HepG2 (cell line): ENCODE results near the gene SMAD3.

Source experiments
- ADNP ChIP-seq: sonication (generic); formaldehyde crosslinking; IDR thresholded peaks from 2 replicates; pipeline ENCODE4 v1.4.0; 2020; ENCODE audit warnings: missing genetic modification reagents
- CREB1 ChIP-seq, 2 experiments: fragments of 450-650 bp in 1 of 2; IDR thresholded peaks; 2 replicates each; pipeline ENCODE4 v1.6.1; 2016 to 2017; ENCODE audit warnings: control low read depth in 1 of 2, mild to moderate bottlenecking in 1 of 2, missing compliant biosample characterization in 1 of 2, missing genetic modification characterization in 1 of 2
- JUND ChIP-seq: sonication (generic); formaldehyde crosslinking; IDR thresholded peaks from 2 replicates; pipeline ENCODE4 v1.8.0; 2022; ENCODE audit warnings: mild to moderate bottlenecking, missing genetic modification reagents
- KDM5B ChIP-seq: sonication (generic); formaldehyde crosslinking; IDR thresholded peaks from 2 replicates; pipeline ENCODE4 v1.4.0; 2020; ENCODE audit warnings: missing genetic modification reagents, mild to moderate bottlenecking, borderline replicate concordance
- POLR2AphosphoS5 ChIP-seq: IDR thresholded peaks from 2 replicates; pipeline ENCODE4 v1.6.1; 2012; ENCODE audit warnings: low read depth, low read length
- RAD21 ChIP-seq: fragments of 450-650 bp; formaldehyde crosslinking; IDR thresholded peaks from 2 replicates; pipeline ENCODE4 v1.5.0; 2020; ENCODE audit warnings: mild to moderate bottlenecking
- TGIF2 ChIP-seq: IDR thresholded peaks from 2 replicates; pipeline ENCODE4 v1.6.1; 2016; ENCODE audit warnings: control low read depth, missing compliant biosample characterization
- ZFX ChIP-seq: sonication (generic); formaldehyde crosslinking; IDR thresholded peaks from 2 replicates; pipeline ENCODE4 v1.4.0; 2020; ENCODE audit warnings: mild to moderate bottlenecking, low read depth, missing genetic modification reagents, moderate library complexity
- TF ChIP-seq, protein P1 (sequence below): sonication (generic); formaldehyde crosslinking; IDR thresholded peaks from 2 replicates; pipeline ENCODE4 v1.5.0; 2020; ENCODE audit warnings: mild to moderate bottlenecking, missing genetic modification reagents, moderate library complexity
- TF ChIP-seq, protein P2 (sequence below): sonication (generic); formaldehyde crosslinking; IDR thresholded peaks from 2 replicates; pipeline ENCODE4 v1.5.0; 2020; ENCODE audit warnings: mild to moderate bottlenecking, missing genetic modification reagents
- TF ChIP-seq, protein P3 (sequence below): sonication (generic); formaldehyde crosslinking; IDR thresholded peaks from 2 replicates; pipeline ENCODE4 v1.4.0; 2020; ENCODE audit warnings: missing genetic modification reagents, mild to moderate bottlenecking, borderline replicate concordance
- TF ChIP-seq, protein P4 (sequence below): sonication (generic); formaldehyde crosslinking; IDR thresholded peaks from 2 replicates; pipeline ENCODE4 v1.4.0; 2020; ENCODE audit warnings: missing genetic modification reagents, borderline replicate concordance

DNA sequence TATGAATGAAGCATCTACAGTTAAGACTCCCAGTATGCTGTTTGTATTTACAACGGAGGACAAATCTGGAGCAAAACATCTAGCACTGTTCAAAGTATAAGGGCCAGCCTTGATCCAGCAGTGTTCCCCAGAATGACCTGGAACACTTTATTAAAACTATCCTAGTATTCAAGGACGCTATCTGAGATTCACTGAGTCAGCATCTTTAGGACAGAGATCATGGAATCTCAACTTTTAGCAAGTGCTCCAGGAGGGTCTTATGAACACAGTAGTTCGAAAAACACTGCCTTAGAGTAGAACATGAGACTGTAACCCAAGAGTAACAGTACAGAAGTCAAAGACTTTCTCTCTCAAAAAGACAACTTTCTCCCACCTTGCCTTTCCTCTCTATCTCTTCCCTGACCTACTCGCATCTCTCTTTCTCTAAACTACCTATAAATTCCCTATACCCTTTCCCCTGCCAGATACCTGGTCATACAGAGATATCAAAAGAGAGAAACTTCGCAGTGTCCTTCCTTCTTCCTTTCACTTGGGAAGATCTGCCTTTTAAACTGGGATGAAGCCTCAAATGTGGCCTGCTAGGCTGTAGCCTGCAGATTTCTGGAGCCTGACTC is 145.3 kb downstream of the SMAD3 start:
- TF ChIP-seq ADNP (CRISPR knock-in tag) (no peak), TGIF2 (CRISPR knock-in tag) (no peak), RAD21 (no peak), CREB1 (IDR thresholded peaks at IDR 0.05) (no peak), CREB1 (CRISPR knock-in tag; IDR thresholded peaks at IDR 0.05) (no peak), KDM5B (CRISPR knock-in tag) (no peak), ZFX (CRISPR knock-in tag) (no peak), JUND (no peak), POLR2AphosphoS5 (no peak)
- TF ChIP-seq, protein P1, sequence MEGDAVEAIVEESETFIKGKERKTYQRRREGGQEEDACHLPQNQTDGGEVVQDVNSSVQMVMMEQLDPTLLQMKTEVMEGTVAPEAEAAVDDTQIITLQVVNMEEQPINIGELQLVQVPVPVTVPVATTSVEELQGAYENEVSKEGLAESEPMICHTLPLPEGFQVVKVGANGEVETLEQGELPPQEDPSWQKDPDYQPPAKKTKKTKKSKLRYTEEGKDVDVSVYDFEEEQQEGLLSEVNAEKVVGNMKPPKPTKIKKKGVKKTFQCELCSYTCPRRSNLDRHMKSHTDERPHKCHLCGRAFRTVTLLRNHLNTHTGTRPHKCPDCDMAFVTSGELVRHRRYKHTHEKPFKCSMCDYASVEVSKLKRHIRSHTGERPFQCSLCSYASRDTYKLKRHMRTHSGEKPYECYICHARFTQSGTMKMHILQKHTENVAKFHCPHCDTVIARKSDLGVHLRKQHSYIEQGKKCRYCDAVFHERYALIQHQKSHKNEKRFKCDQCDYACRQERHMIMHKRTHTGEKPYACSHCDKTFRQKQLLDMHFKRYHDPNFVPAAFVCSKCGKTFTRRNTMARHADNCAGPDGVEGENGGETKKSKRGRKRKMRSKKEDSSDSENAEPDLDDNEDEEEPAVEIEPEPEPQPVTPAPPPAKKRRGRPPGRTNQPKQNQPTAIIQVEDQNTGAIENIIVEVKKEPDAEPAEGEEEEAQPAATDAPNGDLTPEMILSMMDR (CRISPR knock-in tag) = no peak
- TF ChIP-seq, protein P2, sequence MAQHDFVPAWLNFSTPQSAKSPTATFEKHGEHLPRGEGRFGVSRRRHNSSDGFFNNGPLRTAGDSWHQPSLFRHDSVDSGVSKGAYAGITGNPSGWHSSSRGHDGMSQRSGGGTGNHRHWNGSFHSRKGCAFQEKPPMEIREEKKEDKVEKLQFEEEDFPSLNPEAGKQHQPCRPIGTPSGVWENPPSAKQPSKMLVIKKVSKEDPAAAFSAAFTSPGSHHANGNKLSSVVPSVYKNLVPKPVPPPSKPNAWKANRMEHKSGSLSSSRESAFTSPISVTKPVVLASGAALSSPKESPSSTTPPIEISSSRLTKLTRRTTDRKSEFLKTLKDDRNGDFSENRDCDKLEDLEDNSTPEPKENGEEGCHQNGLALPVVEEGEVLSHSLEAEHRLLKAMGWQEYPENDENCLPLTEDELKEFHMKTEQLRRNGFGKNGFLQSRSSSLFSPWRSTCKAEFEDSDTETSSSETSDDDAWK (CRISPR knock-in tag) = no peak
- TF ChIP-seq, protein P3, sequence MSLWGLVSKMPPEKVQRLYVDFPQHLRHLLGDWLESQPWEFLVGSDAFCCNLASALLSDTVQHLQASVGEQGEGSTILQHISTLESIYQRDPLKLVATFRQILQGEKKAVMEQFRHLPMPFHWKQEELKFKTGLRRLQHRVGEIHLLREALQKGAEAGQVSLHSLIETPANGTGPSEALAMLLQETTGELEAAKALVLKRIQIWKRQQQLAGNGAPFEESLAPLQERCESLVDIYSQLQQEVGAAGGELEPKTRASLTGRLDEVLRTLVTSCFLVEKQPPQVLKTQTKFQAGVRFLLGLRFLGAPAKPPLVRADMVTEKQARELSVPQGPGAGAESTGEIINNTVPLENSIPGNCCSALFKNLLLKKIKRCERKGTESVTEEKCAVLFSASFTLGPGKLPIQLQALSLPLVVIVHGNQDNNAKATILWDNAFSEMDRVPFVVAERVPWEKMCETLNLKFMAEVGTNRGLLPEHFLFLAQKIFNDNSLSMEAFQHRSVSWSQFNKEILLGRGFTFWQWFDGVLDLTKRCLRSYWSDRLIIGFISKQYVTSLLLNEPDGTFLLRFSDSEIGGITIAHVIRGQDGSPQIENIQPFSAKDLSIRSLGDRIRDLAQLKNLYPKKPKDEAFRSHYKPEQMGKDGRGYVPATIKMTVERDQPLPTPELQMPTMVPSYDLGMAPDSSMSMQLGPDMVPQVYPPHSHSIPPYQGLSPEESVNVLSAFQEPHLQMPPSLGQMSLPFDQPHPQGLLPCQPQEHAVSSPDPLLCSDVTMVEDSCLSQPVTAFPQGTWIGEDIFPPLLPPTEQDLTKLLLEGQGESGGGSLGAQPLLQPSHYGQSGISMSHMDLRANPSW (CRISPR knock-in tag) = no peak
- TF ChIP-seq, protein P4, sequence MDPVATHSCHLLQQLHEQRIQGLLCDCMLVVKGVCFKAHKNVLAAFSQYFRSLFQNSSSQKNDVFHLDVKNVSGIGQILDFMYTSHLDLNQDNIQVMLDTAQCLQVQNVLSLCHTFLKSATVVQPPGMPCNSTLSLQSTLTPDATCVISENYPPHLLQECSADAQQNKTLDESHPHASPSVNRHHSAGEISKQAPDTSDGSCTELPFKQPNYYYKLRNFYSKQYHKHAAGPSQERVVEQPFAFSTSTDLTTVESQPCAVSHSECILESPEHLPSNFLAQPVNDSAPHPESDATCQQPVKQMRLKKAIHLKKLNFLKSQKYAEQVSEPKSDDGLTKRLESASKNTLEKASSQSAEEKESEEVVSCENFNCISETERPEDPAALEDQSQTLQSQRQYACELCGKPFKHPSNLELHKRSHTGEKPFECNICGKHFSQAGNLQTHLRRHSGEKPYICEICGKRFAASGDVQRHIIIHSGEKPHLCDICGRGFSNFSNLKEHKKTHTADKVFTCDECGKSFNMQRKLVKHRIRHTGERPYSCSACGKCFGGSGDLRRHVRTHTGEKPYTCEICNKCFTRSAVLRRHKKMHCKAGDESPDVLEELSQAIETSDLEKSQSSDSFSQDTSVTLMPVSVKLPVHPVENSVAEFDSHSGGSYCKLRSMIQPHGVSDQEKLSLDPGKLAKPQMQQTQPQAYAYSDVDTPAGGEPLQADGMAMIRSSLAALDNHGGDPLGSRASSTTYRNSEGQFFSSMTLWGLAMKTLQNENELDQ = no peak
